ENCODE data around the gene AGBL1.

- no peak for TF ChIP-seq CTCF (optimal IDR thresholded peaks at IDR 0.05 in 1 of 3, IDR thresholded peaks at IDR 0.05 in 1 of 3, conservative IDR thresholded peaks at IDR 0.05 in 1 of 3; ENCODE audit: extremely low read depth in 1 of 3, insufficient read depth in 2 of 3, low read length in 3 of 3)
- no peak for TF ChIP-seq EZH2 (IDR thresholded peaks at IDR 0.05; ENCODE audit: low read length)
These were observed 188.2 kb downstream of the AGBL1 start for GRCh38 chr15:86267892-86268291.
